DOHH2 (cell line): Measurements from ENCODE around the gene PPM1J.

Source experiments
- EZH2phosphoT487 ChIP-seq: fragments of 200-600 bp; sonication (generic); IDR thresholded peaks from 2 replicates; pipeline ENCODE4 v1.6.1; 2017; ENCODE audit warnings: borderline replicate concordance, mild to moderate bottlenecking, antibody characterized with exemption, low read length, moderate library complexity, mixed read lengths
- TF ChIP-seq, protein P1 (sequence below): fragments of 200-600 bp; sonication (generic); IDR thresholded peaks from one replicate; pipeline ENCODE4 v1.5.1; 2014; ENCODE audit warnings: antibody characterized with exemption, mild to moderate bottlenecking, low read depth, low read length; ENCODE audit not compliant: poor library complexity, severe bottlenecking

DNA sequence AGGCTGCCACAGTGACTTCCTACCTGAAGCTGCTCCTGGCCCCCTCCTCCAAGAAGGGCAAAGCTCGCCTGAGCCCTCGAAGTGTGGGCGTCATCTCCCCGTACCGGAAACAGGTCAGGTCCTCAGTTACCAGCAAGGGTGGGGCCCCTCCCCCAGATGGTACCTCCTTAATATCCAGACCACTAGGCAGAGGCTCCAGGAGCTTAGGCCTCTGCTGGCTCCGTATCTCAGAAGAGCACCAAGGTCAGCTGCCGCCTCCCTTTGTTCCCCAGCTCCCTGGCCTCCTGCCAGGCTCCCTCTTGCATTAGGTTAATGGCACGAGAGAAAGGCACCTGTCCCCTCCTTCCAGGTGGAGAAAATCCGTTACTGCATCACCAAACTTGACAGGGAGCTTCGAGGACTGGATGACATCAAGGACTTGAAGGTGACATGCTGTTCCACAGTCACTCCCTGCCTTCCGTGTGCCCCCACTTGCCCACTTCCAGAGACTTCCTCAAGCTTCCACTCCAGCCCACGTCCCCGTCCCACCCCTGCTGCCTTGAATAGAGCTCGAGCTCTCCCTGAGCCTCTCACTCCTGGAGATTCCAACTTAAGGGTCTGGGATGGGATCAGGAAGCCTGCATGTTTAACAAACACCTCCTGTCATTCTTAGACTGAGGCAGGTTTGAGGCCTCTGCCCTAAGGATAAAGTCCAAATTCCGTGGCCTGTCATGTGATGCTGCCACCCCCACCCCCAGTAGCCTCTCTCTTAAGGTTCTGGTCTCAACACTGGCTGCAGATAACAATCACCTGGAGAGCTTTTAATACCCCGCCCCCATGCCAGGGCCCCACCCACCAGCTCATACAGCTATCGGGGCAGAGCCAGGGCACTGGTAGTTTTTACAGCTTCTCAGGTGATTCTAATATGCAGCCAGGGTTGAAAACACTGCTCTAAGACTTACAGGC, 16.5 kb downstream of the PPM1J start:
- TF ChIP-seq, protein P1, sequence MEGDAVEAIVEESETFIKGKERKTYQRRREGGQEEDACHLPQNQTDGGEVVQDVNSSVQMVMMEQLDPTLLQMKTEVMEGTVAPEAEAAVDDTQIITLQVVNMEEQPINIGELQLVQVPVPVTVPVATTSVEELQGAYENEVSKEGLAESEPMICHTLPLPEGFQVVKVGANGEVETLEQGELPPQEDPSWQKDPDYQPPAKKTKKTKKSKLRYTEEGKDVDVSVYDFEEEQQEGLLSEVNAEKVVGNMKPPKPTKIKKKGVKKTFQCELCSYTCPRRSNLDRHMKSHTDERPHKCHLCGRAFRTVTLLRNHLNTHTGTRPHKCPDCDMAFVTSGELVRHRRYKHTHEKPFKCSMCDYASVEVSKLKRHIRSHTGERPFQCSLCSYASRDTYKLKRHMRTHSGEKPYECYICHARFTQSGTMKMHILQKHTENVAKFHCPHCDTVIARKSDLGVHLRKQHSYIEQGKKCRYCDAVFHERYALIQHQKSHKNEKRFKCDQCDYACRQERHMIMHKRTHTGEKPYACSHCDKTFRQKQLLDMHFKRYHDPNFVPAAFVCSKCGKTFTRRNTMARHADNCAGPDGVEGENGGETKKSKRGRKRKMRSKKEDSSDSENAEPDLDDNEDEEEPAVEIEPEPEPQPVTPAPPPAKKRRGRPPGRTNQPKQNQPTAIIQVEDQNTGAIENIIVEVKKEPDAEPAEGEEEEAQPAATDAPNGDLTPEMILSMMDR, result no peak
- TF ChIP-seq EZH2phosphoT487, result no peak
